Epithelial cell of esophagus (primary cell): ENCODE measurements around the gene COL2A1.

ENCODE experiments used
- DNase-seq: peaks from one replicate; pipeline ENCODE4 v3.0.0; 2010; ENCODE audit warnings: low read depth
- H3K4me3 ChIP-seq: 2 replicates; pipeline ENCODE4 v1.5.1; 2011; ENCODE audit warnings: mild to moderate bottlenecking, low read length, control low read depth
- CTCF ChIP-seq: IDR thresholded peaks from 2 replicates; pipeline ENCODE4 v1.5.1; 2011; ENCODE audit warnings: low read depth, mild to moderate bottlenecking, low read length, control low read depth, inconsistent platforms; ENCODE audit not compliant: insufficient read depth; ENCODE audit errors: missing control alignments

COL2A1 gene

DNA sequence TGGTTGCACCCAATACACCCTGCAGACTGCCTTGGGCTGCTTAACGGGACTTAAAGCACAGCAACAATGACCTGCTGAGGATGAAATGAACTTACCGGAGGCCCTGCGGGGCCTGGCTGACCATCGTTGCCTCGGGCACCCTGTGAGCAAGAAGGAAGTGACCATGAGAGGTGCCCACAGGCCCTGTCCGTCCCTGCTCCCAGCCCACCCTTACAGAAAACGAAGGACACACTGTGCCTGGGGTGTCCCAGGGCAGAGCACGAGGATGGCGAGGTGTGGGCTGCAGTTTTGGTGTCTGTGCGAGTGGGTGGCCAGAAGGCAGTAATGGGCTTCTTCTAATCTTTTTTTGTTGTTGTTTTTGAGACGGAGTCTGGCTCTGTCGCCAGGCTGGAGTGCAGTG lies 14.6 kb downstream of the COL2A1 start:
- DNase-seq = no peak
- TF ChIP-seq CTCF = no peak
- H3K4me3 ChIP-seq = no peak overlapping the region

DNA sequence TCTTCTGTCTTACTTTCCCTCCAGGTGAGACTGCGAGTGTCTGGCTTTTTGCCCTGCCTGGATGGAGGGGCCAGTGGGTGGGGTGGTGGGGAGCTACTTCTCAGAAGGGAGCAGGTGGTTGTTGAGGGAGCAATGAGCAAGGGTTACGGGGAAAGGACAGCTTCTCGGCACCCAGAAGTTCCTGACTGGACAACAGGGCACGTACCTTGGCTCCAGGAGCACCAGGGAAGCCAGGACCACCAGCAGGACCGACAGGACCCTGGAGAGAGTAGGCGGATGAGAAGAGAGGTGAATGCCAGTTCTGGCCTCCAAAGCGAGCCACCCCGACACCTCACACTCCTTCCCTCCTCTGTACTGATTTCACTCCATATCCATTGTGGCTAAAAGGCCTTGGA lies 15.3 kb downstream of the COL2A1 start:
- no peak for TF ChIP-seq CTCF
- DNase-seq = no peak
- no peak overlapping the region for H3K4me3 ChIP-seq

DNA sequence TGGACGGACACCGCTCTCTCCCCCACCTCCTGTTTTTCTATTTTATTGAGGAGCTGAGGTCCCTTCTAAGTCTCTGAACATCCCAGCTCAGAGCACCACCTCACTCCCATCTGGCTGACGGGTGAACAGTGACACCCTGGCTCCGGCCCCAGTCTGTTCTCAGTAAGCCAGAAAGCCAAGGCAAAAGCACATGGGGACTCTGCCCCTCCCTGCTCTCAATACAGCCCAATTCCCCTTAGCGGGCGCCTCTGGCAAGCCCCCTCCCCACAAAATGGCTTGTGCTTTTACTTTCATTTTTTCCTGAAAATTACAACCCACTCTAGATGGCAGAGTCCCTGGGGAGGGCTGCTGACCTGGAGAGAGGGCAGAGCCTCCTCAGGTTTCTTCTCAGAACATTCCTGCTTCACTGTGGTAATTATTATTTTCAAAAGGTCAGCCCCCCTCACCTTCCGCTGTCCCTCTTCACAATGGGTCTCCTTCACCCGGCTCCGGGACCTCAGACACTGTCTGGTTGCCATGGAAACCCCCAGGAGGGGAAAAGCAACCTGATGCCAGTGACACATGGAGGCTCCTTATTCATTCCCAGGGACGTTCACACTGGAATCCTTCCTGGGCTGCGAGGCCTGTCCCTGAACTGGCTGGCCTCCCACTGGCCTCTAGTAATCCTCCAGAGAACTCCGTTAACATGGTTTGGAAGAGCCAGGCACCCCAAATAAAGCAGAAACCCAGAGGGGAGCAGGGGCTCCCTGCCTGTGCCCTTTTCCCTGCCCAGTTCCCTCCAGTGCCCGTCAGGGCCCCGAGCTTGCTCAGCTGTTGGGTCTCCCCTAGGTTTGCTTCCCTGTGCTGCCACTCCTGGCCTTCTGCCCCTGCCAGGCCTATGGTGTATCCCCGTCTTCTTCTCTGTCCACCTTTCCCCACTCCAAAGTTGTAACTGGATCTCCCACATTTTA lies 15.9 kb downstream of the COL2A1 start:
- no peak for DNase-seq
- no peak overlapping the region for H3K4me3 ChIP-seq
- no peak for TF ChIP-seq CTCF

DNA sequence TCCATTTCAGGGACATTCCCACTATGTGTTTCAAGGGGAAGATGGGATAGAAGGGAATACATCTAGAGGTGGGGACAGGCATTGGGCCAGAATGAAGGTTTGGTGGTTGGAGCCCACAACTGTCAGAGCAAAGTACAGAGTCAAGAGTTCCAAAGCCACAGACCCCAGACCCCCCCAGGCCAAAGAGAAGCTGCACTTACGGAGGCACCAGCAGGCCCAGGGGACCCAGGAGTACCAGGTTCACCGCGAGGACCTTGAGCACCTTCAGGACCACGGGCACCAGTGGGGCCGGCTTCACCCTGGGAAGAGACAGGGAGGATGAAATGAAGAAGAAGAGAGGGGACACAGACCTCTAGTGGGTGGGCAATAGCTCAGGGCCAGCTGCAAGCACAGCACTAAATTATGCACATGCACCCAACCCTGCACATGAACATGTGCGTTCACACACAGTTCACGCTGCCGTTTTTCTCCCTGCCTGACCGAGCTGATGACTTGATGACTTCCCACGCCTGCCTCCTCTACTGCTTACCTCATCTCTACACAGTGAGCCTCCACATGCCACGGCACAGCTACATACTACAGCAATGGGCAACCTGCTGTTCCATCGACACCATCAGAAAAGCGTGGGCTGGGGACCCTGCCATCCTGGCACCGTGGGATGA lies 16.7 kb downstream of the COL2A1 start:
- no peak for TF ChIP-seq CTCF
- DNase-seq = no peak
- H3K4me3 ChIP-seq = no peak overlapping the region

DNA sequence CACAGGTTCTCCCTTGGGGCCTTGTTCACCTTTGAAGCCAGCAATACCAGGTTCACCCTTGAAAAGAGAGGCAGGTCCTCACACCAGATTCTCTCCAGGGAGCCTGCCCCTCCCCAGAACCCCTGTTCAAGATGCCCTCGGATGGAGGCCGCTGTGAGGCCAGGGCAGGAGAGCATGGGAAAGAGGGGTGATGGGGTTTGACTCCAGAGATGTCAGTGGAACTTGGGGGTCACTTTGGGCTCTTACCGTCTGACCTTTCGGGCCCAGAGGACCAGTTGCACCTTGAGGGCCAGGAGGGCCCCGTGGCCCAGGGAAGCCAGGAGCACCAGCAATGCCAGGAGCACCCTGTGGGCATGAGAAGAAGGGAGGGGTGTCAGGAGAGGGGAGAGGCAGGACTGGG lies 17.4 kb downstream of the COL2A1 start:
- TF ChIP-seq CTCF = no peak
- DNase-seq = no peak
- H3K4me3 ChIP-seq = no peak overlapping the region

GRCh38 chr12:47986291-47986660 lies 18.0 kb downstream of the COL2A1 start:
- no peak for DNase-seq
- TF ChIP-seq CTCF = no peak
- H3K4me3 ChIP-seq = no peak overlapping the region
